Ureter (tissue), 1 donor: ENCODE results near the gene NUDT9. TPM values are rescaled to one million over a fixed set of nuclear protein-coding genes. Genes with fewer than 3 reads are reported as not detected.
A peak's percentile ranks its signal among the peaks of the same experiment; 100 is the strongest.
"Not testable (repeated sequence)": the region's sequence is repeated elsewhere in the genome, so short reads cannot be mapped to it uniquely, and the experiment has no call there.

Source experiments
- DNase-seq: peaks from one replicate; pipeline ENCODE4 v3.0.0-alpha.2; 2020; ENCODE audit warnings: low spot score
- total RNA-seq: library from RNA; stranded (reverse); gene quantifications from one replicate; pipeline ENCODE4 v1.2.4, GENCODE V29; 2023
- donor health status: DM: yes; HTN: yes; CAD: no.

Gene NUDT9, protein sequence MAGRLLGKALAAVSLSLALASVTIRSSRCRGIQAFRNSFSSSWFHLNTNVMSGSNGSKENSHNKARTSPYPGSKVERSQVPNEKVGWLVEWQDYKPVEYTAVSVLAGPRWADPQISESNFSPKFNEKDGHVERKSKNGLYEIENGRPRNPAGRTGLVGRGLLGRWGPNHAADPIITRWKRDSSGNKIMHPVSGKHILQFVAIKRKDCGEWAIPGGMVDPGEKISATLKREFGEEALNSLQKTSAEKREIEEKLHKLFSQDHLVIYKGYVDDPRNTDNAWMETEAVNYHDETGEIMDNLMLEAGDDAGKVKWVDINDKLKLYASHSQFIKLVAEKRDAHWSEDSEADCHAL
- total RNA-seq = 24.2 TPM

DNA sequence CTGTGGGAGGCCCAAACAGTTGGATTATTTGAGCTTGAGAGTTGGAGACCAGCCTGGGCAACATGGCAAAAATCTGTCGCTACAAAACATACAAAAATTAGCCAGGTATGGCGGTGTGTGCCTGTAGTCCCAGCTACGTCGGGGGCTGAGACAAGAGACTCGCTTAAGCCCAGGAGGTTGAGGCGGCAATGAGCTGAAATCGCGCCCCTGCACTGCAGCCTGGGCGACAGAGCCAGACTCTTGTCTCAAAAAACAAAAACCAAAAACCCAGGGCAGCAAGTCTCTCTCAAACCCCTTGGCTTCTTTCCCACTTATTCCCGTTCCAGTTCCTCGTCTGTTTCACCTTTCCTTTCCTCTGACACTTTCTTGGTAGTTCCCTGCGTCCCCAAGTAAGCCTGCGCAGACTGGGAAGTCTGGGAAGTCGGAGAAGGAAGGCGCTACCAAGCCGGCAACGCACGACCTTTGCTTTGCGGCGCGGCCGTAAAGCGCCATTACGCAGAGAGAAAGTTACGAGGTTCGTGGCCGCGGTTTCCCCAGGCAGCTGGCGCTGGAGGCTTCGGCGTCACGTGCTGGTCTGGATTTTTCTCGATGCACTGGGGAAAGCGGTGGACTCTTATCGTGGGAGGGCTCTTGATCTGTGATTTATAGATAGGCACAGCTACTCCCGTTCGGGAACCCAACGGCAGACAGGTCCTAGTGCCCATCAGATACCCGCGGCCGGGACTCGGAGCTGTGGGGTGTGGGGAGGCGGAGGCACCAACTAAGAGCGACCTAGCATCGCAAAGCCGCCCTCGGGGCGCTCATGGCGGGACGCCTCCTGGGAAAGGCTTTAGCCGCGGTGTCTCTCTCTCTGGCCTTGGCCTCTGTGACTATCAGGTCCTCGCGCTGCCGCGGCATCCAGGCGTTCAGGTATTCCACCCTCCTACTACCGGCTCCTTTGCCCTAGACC, at the start of gene NUDT9:
NUDT9 (plus strand) TSS at position 470 of the 949 bp plus-strand sequence; CDS start at position 803, 333 bp downstream.
- peak; percentile 91 for DNase-seq

DNA sequence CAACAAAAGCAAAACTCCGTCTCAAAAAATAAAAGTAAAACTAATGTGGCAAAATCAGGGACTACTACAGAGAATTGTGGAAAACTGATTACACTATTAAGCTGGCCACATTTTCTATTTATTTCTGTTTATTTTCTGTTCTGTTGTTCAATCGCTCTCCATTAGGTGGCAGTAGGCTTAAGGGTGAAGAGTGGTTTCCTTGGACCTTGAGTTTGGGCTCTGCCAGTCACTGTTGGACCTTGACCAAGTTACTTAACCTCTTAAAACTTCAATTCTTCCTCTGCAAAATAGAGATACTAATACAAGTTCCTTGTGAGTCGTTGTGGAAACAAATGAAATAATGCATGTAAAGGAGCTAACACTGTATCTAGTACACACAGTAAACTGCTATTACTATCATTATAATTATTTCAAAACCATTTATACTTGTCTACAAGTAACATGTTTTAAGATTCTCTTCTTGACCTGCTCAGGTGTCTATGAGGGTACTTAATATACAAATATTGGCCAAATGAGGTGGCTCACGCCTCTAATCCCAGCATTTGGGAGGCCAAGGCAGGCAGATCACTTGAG, 46.6 kb upstream of the NUDT9 start:
- DNase-seq = no peak

DNA sequence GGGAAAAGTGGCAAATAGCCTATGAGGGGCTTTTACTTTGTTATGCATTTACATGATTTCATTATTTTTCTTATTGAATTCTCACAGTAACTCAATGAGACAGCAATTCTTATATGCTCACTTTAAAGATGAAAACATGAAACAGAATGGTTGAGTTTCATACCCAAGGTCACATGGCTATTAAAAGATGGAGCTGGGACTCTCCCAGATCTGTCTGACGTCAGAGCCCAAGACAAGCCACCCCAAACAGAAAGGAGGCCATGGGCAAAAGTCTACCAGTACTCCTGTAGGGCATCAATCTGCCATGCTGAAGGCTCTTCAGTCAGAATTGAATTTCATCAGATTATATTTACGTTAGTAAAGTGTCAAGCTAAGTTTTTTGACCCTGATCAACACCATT, 44.6 kb upstream of the NUDT9 start:
- no peak for DNase-seq

DNA sequence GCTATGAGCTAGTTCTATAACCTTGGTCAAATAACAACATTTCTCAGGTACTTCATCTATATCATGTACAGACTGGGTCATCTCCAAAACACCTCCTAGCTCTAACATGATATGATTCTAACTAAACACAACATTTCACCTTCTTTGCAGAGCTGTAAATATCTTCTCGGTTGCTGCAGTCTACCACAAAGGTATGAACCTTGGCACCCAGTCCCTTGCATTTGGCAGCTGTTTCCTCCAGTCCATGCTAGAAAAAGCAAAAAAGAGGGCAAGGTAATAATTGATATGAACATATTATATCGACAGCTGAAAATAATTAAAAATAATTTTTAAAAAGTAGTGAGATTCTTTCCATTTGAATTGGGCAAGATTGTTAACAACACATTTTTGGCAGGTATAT, 40.3 kb upstream of the NUDT9 start:
- DNase-seq = no peak

DNA sequence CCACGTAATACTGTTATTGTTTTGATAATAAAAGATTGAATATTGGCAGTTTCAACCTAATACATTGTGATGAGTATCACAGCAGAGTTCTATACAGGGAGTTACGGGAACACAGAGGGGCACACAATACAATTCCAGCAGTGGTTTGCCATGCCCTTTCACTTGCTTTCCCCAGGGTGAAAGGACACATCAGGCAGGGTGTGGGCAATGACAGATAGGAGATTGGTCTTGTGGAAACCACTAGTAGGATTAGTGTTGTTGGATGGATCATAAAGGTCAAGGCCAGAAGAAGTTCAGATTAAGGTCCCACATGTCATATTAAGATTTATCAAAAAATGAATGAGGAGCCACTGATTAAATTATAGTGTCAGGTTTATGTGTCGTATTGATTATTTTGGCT, 39.4 kb upstream of the NUDT9 start:
- DNase-seq = no peak

DNA sequence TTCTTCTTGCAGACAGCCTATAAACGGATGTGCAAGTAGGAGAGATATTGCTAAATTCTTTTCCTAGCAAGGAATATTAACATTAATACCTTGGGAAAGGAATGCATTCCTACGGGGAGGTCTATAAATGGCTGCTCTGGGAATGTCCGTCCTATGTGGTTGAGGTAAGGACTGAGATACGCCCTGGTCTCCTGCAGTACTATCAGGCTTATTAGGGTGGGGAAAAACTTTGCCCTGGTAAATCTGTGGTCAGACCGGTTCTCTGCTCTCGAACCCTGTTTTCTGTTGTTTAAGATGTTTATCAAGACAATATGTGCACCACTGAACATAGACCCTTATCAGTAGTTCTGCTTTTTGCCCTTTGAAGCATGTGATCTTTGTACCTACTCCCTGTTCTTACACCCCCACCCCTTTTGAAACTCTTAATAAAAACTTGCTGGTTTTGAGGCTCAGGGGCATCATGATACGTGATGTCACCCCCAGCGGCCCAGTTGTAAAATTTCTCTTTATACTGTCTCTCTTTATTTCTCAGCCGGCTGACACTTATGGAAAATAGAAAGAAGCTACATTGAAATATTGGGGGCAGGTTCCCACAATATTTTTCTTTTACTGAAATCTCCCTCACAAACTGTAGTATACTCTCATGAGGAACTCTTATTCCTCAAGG, 37.8 kb upstream of the NUDT9 start:
- not testable (repeated sequence) for DNase-seq

DNA sequence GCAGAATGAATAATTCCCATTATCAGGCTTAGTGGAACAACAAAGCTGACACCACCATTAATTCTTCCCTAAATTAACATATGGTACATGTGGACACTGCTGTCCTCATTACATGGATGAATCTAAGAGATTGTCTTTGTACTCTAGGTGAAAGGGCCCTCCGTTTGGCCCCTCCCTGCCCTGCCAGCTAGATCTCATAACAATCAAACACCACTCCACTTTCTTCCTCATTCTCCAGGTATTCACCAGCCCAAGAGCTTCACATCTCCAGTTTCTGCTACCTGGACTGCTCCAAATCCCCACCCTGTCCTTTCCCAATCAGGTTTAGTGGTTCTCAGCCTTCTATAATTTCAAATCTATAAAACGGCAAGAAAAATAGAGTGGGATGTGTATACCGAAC, 35.1 kb upstream of the NUDT9 start:
- no peak for DNase-seq

DNA sequence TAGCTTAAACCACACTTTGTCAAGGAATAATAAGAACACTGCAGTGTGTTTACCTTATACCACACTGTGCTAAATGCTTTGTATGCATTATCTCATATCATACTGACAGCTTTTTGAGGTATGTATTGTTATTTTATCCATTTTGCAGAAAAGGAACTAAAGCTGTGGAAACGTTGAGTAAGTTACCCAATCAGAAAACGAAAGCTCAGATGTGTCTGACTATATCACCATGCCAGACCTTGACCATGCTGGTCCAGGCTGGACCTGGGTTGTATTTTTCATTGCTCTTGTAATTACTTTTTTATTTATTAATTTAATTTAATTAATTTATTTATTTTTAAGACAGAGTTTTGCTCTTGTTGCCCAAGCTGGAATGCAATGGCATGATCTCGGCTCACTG, 33.5 kb upstream of the NUDT9 start:
- no peak for DNase-seq

DNA sequence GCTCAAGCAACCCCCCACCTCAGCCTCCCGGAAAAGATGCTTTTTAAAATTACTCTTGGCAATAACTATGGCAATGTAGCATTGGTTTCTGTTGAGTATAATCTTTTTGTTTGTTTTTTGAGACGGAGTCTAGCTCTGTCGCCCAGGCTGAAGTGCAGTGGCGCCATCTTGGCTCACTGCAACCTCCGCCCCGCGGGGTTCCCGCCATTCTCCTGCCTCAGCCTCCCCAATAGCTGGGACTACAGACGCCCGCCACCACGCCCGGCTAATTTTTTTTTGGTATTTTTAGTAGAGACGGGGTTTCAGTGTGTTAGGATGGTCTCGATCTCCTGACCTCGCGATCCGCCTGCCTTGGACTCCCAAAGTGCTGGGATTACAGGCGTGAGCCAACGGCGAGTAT, 32.3 kb upstream of the NUDT9 start:
- DNase-seq = not testable (repeated sequence)

DNA sequence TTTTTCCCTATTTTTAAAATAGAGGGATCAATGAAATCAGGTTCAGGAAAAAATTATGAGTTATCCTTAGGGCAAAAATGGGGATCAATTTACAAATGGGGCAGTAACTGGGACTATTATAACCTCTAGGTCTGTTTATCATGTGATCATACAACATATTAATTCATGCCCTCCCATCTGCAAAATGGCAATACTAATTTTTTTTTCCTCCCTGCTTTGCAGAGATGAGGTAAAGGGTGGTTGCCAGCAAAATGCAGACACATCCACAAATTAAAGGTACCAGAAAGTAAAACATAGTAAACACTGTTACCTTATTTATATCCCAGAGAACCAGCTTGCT, 31.9 kb upstream of the NUDT9 start:
- no peak for DNase-seq

DNA sequence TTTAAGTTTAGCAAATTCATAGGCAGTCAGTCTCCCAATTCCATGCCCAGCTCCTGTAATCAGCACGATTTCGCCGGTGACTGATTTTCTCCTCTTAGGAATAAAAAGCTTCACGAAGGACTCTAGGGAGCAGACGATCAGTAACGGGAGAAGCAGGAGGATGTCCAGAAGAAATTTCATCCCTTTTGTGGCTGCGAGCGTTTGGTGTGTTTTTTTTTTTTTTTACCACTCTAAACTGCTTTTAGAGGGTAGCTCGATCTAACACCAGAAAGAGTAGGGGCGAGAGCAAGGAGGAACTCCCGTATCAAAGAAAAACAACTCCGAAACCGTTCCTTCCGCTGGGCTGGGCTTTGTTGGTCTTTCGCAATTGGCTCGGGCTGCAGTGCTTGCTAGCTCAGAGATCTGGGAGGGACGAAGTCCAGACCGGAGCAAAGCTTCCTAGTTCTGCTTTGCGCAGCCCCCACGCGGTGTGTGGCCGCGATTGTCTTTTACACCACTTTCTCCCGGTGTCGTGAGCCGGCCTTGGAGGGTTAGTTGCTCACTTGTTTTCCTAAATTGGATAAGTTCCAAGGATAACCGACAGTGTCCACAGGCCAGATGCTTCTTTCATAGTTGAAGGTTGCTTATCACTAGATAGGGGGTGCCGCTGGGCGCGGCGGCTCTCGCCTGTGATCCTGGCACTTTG, 31.3 kb upstream of the NUDT9 start, which contains the start of gene HSD17B11:
HSD17B11 (minus strand) TSS at position 298 of the 685 bp plus-strand sequence; CDS start at position 180, 118 bp downstream.
- DNase-seq = peak; percentile 93

DNA sequence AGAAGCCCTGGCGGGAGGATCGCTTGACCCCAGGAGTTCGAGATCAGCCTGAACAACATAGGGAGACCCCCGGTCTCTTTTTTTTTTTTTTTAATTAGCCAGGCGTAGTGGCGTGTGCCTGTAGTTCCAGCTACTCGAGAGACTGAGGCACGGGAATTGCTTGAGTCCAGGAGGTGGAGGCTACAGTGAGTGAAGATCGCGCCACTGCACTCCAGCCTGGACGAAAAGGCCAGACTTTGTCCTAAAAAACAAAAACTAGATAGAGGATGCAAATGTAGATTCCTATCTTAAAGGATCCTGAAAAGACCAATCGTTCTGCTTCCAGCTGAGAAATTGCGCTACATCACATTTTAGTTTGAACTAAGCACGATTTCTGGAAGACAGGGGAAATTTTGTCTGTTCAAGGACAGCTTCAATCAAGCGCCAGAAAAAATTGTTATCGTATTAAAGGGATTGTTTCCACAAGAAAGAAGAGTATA, 30.8 kb upstream of the NUDT9 start:
- DNase-seq = no peak

DNA sequence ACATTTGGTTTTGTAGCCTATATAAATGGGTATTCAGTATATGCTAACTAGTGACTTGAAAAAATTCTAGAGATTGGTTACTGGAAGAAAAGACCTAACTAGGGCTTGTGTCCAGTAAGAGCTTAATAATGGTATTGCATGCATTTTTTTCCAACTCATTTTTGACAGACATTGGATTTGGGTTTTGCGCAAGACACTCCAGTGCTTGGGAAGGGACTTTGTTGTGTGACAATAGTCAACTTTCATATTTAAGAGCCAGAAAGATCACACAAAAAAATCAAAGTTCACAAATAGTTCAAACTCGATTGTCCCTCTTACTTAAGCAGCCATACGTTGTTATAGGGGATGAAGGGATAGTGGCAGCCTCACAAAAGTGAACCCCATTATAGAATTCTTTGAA, 30.2 kb upstream of the NUDT9 start:
- no peak for DNase-seq

DNA sequence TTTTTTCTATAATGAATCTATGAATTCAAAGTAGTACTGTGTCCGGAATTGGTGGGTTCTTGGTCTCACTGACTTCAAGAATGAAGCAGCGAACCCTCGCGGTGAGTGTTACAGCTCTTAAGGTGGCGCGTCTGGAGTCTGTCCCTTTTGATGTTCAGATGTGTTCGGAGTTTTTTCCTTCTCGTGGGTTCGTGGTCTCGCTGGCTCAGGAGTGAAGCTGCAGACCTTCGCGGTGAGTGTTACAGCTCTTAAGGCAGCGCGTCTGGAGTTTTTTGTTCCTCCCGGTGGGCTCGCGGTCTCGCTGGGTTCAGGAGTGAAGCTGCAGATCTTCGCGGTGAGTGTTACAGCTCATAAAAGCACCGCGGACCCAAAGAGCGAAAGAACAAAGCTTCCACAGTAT, 27.3 kb upstream of the NUDT9 start:
- not testable (repeated sequence) for DNase-seq

DNA sequence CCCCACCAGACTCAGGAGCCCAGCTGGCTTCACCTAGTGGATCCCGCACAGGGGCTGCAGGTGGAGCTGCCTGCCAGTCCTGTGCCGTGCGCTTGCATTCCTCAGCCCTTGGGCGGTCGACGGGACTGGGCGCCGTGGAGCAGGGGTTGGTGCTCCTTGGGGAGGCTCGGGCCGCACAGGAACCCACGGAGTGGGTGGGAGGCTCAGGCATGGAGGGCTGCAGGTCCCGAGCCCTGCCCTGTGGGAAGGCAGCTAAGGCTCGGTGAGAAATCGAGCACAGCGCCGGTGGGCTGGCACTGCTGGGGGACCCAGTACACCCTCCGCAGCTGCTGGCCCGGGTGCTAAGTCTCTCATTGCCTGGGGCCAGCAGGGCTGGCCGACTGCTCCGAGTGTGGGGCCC, 26.5 kb upstream of the NUDT9 start:
- not testable (repeated sequence) for DNase-seq

DNA sequence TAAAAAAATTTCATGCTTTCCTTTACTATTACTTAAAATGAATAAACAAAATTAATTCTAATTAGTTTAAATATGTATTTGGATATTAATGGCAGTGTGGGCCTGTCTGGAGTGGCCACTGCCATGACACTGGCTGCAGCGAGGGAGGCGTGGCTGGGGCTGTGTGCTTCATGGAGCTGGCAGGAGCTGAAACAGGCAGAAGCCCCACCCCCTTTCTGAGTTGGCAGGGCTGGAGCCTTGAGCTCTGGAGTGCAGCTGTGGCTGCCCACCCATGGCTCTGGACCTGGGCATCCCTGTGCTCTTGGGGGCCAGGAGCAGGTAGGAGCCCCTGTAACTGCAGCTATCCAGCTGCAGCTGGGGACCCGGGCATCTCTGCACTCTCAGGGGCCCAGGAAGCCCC, 23.2 kb upstream of the NUDT9 start:
- DNase-seq = no peak

DNA sequence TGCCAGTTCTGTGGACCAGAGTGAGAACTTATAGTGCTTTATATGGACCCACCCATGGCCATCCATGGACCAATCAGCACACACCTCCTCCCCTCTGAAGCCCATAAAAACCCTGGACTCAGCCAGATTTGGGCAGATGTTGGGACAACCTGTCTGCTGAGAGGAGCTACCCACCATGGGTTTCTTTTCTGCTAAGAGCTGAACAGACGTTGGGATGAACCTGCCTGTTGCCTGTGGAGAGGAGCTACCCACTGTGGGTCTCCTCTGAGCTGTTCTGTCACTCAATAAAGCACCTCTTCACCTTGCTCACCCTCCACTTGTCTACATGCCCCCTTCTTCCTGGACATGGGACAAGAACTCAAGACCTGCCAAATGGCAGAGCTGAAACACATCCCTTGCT, 22.4 kb upstream of the NUDT9 start:
- no peak for DNase-seq

DNA sequence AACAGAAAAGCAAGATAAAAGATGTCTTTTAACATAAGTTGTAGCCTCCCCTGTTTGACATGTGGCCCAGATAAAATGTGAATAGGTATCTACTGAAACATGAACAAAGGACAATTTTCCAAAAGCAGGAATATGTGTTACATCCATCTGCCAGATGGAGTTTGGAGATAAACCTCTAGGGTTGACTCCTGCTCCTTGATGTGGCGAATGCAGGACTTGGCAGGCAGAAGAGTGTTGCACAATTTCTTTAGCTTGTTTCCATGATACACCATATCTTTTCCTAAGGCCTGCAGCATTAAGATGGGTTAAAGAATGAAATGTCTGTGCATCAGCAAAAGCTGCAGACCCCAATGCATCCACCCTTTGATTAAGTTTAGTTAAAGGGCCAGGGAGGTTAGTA, 18.6 kb upstream of the NUDT9 start:
- not testable (repeated sequence) for DNase-seq

DNA sequence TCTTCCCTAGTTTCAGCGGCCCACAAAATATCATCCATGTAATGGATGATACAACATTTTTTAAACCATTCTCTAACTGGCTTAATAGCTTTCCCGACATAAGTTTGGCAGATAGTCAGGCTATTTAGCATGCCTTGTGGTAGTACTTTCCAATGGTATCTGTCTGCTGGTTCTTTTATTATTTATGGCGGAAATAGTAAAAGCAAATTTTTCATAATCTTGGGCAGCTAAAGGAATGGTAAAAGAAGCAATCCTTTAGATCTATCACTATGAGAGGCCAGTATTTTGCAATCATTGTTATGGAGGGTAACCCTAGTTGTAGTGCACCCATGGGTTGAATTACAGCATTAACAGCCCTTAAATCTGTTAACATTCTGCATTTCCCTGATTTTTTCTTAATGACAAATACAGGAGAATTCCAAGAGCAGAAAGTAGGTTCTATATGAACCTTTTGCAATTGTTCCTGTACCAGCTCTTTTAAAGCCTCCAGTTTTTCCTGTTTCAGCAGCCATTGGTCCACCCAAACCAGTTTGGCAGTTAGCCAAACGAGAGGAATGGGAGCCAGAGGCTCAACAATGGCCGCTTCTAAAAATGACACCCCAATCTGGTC, 17.1 kb upstream of the NUDT9 start:
- DNase-seq = no peak

DNA sequence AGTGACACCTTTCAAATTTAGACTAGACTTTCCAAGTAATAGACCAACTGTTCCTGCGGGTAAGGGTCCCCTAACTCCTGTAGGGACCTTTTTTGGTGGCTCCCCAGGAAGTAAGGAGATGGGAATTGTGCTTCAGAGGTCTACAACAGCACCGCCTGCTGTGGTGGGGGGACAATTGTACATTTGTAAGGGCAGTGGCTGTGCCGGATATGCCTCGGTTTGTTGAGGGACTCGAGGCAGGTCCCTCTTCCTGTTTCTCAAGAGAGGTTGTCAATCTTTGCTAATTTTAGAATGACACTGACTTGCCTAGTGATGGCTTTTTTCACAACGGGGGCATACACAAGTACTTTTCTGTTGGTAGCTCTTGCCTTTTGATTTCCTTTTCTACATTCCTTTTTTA, 15.9 kb upstream of the NUDT9 start:
- DNase-seq = no peak

DNA sequence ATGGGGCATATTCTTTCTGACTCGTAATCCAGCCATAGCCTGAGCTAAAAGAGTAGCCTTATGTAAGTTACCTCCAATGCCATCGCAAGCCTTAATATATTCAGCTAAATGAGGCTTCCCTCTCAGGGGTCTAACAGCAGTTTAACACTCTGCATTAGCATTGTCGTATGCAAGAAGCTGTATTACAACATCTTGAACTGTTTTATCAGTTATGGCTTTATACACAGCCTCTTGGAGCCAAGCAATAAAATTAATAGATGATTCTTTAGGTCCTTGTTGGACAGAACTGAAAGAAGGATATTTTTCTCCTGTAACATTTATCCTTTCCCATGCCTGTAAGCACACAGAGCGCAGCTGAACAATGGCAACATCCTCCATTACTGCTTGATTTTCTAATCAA, 15.5 kb upstream of the NUDT9 start:
- DNase-seq = not testable (repeated sequence)
